Measurements from ENCODE around the gene SBK1.
"Not testable (repeated sequence)": the region's sequence is repeated elsewhere in the genome, so short reads cannot be mapped to it uniquely, and the experiment has no call there.

Gene SBK1

GRCh38 chr16:28291651-28292626 is at the start of gene SBK1:
Gene SBK1, plus strand, starts transcription at chr16:28292525. Its CDS starts 24,867 bp downstream, at chr16:28317392.
- DNase-seq, result peak; percentile 25

DNA sequence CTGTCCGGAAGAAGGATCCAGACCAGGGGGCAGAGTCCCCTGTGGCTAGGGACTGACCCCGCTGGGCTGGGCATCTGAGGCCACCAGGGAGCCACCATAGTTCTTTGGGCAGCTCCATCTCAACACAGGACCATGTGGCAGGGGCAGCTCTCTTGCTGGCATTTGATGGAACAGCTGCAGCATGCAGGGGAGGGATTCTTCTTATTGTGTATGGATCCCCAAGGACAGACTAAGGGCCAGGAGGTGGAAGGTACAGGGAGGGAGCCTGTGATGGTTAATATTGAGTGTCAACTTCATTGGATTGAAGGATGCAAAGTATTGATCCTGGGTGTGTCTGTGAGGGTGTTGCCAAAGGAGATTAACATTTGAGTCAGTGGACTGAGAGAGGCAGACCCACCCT is 42.8 kb upstream of the SBK1 start:
- DNase-seq, result not testable (repeated sequence)

DNA sequence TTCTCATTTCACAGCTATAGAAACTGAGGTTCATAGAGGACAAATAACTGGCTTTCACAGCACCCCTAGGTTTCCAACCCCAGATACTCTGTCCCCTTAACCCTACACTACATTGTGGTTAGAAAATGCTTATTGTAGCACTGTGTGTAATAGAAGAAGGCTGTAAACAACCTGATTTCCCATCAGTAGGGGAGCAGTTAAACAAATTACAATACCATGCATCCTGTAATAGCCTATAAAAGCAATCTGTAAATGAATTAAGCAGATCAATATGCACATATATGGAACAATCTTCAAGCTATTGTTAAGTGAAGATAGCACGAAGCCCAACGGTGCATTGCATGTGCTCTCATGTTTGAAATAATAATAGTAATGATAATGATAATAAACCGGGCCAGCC is 41.3 kb upstream of the SBK1 start:
- DNase-seq, result no peak

DNA sequence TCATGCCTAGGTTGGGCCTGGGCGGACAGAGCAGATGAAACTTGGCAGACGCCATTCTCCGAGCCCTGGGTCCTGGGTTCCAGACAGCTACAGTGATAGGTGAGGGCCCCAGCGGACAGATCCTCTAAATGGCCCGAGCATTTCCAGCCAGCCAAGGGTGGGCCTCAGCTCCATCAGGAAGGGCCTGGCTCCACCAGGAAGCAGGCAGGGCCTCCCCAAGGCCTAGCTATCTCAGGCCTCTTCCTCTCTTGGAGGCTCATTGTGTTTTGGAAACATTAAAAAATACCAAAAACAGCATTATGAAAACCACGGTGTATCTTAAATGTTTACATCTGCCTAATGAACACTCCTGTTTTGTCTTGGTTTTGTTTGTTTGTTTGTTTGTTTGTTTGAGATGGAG is 38.2 kb upstream of the SBK1 start:
- no peak for DNase-seq

DNA sequence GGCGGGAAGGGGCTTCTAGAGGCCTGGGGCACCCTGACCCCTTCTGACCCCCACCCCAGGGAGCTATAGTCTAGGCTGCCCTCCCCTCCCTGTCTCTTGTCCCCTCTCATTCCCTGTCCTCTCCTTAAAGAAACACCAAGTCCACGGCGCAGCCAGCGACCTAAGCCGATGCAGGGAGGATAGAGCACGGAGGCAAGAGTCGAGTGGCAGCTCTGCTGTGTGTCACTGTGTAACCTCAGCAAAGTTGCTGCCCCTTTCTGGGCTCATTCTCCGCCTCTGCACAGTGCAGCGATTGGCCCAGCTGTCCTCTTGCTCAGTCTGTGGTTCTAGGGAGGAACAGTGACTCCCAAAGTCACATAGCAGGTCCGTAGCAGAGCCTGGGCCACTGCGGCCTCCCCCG is 36.5 kb upstream of the SBK1 start:
- DNase-seq, result no peak

GRCh38 chr16:28257256-28257655 is 35.1 kb upstream of the SBK1 start:
- DNase-seq, result no peak

DNA sequence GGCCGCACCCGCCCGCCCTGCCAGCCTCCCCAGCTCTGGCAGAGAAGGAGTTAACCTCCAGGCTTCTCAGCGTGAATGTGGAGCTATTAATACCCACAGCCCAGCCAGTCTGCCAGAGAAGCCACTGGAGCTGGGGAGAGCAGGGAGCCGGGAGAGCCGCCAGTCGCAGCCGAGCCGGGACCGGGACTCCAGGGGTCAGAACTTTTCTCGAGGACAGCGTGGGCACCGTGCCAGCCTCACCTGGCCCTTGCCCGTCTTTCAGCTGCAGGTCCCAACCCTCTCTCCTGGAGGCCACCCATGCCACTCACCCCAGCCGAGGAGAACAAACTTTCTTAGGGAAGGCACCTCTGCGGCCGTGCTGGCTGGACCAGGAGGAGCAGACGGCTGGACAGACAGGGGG is 33.8 kb upstream of the SBK1 start:
- no peak for DNase-seq

GRCh38 chr16:28259091-28259780 is 33.1 kb upstream of the SBK1 start:
- DNase-seq, result no peak

DNA sequence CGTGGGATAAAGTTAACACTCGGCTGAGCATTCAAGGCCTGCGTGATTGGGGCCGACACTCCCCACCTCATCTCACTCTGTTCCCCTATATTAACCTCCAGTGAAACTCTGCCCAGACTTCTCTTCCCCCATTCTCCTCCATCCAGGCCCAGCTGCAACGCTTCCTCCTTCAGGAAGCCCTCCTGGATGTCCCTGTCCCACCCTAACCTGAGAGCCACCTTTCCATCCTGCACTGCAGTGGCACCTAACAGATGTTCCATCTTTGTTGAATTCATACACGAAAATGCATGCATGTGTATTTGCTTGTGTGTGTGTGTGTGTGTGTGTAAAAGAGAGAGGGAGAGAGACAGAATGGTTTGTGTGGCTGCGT is 32.6 kb upstream of the SBK1 start:
- no peak for DNase-seq

- no peak for DNase-seq
Measured at GRCh38 chr16:28260193-28260592, 32.1 kb upstream of the SBK1 start.

DNA sequence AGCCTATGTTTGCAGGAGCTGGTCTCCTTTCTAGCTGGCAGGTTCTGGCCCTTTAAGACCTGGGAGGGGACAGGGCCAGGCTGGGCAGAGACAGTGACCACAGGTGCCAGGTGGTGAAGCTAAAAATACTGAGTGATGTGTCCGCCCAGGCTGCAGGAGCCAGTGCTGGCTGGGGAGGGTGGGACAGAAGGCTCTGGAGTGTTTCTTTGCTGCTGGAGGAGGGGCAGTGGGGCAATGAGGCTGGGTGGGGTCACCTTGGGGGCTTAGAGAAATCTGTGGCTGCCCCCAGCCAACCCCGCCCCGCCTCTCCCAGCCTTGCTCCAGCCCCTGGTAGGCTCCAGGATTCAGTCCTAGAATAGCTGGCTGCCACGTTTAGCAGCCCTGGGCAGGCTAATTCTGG is 30.4 kb upstream of the SBK1 start:
- no peak for DNase-seq

- DNase-seq, result no peak
Measured at GRCh38 chr16:28263305-28263704, 29.0 kb upstream of the SBK1 start.

GRCh38 chr16:28264656-28265055 is 27.7 kb upstream of the SBK1 start:
- peak; percentile 6 for DNase-seq

DNA sequence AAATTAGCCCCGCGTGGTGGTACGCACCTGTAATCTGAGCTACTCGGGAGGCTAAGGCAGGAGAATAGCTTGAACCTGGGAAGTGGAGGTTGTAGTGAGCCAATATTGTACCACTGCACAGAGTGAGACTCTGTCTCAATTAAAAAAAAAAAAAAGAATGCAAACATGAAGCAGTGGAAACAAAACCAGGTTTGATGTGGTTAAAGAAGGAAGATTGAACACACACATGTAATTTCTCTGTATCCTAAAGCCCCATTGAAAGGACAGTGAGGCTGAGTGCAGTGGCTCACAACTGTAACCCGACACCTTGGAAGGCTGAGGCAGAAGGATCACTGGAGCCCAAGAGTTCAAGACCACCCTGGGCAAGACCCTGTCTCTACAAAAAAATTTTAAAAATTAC is 26.5 kb upstream of the SBK1 start:
- DNase-seq, result no peak

- DNase-seq, result no peak
Measured at GRCh38 chr16:28267356-28267755, 25.0 kb upstream of the SBK1 start.

- no peak for DNase-seq
Measured at GRCh38 chr16:28273511-28273910, 18.8 kb upstream of the SBK1 start.

DNA sequence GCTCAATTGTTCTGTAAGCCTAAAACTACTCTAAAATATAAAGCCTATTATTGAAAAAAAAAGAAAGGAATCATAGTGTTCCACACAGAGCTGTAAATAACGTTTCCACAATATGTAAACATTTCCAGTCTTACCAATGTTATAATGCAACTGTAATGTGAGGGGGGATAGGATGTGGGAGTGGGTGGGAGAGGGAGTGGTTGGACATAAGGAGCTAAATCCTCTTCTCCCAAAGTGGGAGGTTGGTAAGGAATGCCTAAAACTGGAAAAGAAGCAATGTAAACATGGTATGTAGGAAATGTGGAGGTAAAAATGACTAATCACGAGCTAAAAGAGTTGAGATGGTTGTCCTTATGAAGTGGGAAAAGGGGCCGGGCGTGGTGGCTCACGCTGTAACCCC is 17.6 kb upstream of the SBK1 start:
- no peak for DNase-seq

- DNase-seq, result no peak
Measured at GRCh38 chr16:28276301-28276700, 16.0 kb upstream of the SBK1 start.

- peak; percentile 76 for DNase-seq
Measured at GRCh38 chr16:28277537-28278388, 14.6 kb upstream of the SBK1 start.

DNA sequence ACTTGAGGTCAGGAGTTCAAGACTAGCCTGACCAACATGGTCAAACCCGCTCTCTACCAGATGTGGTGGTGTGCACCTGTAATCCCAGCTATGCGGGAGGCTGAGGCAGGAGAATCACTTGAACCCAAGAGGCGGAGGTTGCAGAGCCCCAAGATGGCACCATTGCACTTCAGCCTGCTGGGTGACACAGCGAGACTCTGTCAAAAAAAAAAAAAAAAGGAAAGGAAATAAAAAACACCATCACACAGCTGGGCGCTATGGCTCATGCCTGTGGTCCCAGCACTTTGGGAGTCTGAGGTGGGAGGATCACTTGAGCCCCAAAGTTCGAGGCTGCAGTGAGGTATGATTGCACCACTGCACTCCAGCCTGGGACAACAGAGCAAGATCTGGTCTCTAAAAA is 13.3 kb upstream of the SBK1 start:
- DNase-seq, result no peak

DNA sequence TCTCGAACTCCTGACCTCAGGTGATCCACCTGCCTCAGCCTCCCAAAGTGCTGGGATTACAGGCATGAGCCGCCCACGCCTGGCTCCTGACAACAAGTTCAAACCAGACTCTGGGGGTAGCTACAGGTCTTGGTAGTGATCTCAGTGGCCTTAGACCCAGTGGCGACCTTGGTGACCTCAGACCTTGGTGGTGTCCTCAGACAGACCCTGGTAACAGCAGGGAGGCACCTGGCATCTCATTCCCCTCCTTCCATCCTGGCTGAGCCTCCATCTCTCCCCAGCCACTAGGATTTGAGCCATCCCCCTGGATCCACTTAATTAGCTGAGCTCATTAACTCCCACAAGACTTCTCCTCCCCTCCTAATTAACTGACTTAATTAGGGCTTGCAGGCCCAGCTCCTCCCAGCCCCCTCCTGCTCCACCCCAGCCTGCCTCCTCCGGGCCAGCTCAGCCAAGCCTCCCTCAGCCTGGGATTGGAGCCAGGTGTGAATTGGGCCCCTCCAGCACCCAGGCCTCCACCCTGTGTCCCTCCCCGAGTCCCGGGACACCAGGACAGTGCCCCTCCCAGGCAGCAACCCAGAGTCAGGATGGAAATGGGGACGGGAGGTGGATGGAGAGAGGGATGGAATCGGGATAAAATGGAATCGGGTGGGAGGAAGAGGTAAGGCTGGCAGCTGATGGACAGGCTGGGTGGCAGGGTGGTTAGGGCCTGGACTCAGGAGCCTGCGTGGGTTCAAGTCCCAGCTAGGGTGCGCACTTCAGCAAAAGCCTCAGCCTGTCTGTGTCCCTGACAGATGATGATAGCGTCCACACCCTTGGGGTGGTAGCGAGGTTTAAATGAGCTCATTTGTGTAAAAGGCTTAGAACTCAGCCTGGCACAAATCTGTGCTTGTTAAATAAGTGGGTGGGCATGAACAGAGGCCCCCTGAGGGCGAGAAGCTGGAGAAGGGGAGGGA is 11.2 kb upstream of the SBK1 start:
- no peak for DNase-seq

GRCh38 chr16:28282045-28282444 is 10.3 kb upstream of the SBK1 start:
- no peak for DNase-seq

All from inflammatory macrophage treated with lipopolysaccharide for 4 hours (primary cell).